Esophagus muscularis mucosa (tissue), 4 donors: ENCODE measurements around the gene PCDHGA1.

Source experiments
- CTCF ChIP-seq, 3 experiments: fragments of 200-600 bp in 2 of 3; fragments of 450-650 bp in 1 of 3; sonication (generic) in 2 of 3; IDR thresholded peaks; one replicate each; pipeline ENCODE4 v1.5.1; 2017 to 2019; ENCODE audit warnings: antibody characterized with exemption in 3 of 3, mild to moderate bottlenecking in 2 of 3, moderate library complexity in 1 of 3
- EP300 ChIP-seq: sonication (generic); formaldehyde crosslinking; IDR thresholded peaks from one replicate; pipeline ENCODE4 v1.6.1; 2017; ENCODE audit warnings: antibody characterized with exemption
- POLR2A ChIP-seq: fragments of 450-650 bp; IDR thresholded peaks from one replicate; pipeline ENCODE4 v1.6.1; 2017; ENCODE audit warnings: antibody characterized with exemption, moderate library complexity, mild to moderate bottlenecking, low read depth
- POLR2AphosphoS5 ChIP-seq, 2 donors: sonication (generic); formaldehyde crosslinking; IDR thresholded peaks; one replicate each; pipeline ENCODE4 v1.6.1; 2017; ENCODE audit warnings: antibody characterized with exemption in 2 of 2

- TF ChIP-seq POLR2AphosphoS5 (IDR thresholded peaks at IDR 0.05), result no peak
- TF ChIP-seq CTCF (IDR thresholded peaks at IDR 0.05), result no peak
- no peak for TF ChIP-seq POLR2A
- TF ChIP-seq EP300, result no peak
Measured at GRCh38 chr5:141547488-141547887, 217.2 kb downstream of the PCDHGA1 start.
